ENCODE results near the gene MPP3. TPM values are rescaled to one million over a fixed set of nuclear protein-coding genes. Genes with fewer than 3 reads are reported as not detected.

The MPP3 gene
- total RNA-seq, 4 donors from 2014 or later: 5.1 to 10.8 (median 7.8) TPM

GRCh38 chr17:43768382-43768781 lies 64.6 kb downstream of the MPP3 start:
- no peaks in the 10 kb centered on the region for H3K9me3 ChIP-seq
- peaks cover 0 to 74% of the 10 kb centered on the region in 2 donors for H3K36me3 ChIP-seq
- WGBS, 2 donors (ENCODE audit: low coverage in 1 of 2): 49 to 81% methylated on average over 2 to 5 of the region's 9 CpGs
- ATAC-seq: peak; percentile 66
- peaks cover 0 to 34% (median 3%) of the 10 kb centered on the region in 3 donors for H3K4me1 ChIP-seq
- TF ChIP-seq EP300 (IDR thresholded peaks at IDR 0.05): no peak
- TF ChIP-seq POLR2A (IDR thresholded peaks at IDR 0.05): no peak
- TF ChIP-seq POLR2AphosphoS5 (IDR thresholded peaks at IDR 0.05): no peak
- no peak for TF ChIP-seq CTCF (IDR thresholded peaks at IDR 0.05)
- peak overlapping the region in 2 of 4 donors; percentile 19 to 26 for H3K27ac ChIP-seq
- no peaks in the 10 kb centered on the region for H3K27me3 ChIP-seq
- no peak overlapping the region for H3K4me3 ChIP-seq

GRCh38 chr17:43767713-43768059 lies 65.3 kb downstream of the MPP3 start:
- H3K36me3 ChIP-seq: peaks cover 0 to 67% of the 10 kb centered on the region in 2 donors
- H3K27me3 ChIP-seq: no peaks in the 10 kb centered on the region
- H3K4me1 ChIP-seq: peaks cover 0 to 32% (median 3%) of the 10 kb centered on the region in 3 donors
- H3K9me3 ChIP-seq: no peaks in the 10 kb centered on the region
- no peak for ATAC-seq
- no peak overlapping the region for H3K4me3 ChIP-seq
- no peak for TF ChIP-seq CTCF (IDR thresholded peaks at IDR 0.05)
- TF ChIP-seq POLR2AphosphoS5 (IDR thresholded peaks at IDR 0.05): no peak
- no peak for TF ChIP-seq POLR2A (IDR thresholded peaks at IDR 0.05)
- 50 to 69% methylated on average over 2 to 5 of the region's 5 CpGs for WGBS, 2 donors (ENCODE audit: low coverage in 1 of 2)
- peak overlapping the region in 1 of 4 donors; percentile 15 for H3K27ac ChIP-seq

- WGBS, 2 donors (ENCODE audit: low coverage in 1 of 2): 67 to 88% methylated on average over 3 of the region's 6 CpGs
- no peak for TF ChIP-seq CTCF (IDR thresholded peaks at IDR 0.05)
- no peak for TF ChIP-seq POLR2A (IDR thresholded peaks at IDR 0.05)
- TF ChIP-seq EP300 (IDR thresholded peaks at IDR 0.05): no peak
- TF ChIP-seq POLR2AphosphoS5 (IDR thresholded peaks at IDR 0.05): no peak
- Histone ChIP-seq H3K9me3 (no peaks in the 10 kb centered on the region), H3K4me1 (peaks cover 0 to 27% (median 3%) of the 10 kb centered on the region in 3 donors), H3K27ac (peak overlapping the region in 2 of 4 donors; percentile 1 to 26), H3K27me3 (no peaks in the 10 kb centered on the region), H3K4me3 (no peak overlapping the region), H3K36me3 (peaks cover 0 to 62% of the 10 kb centered on the region in 2 donors)
- no peak for ATAC-seq
These were observed 65.8 kb downstream of the MPP3 start for GRCh38 chr17:43767053-43767712.

- peaks cover 0 to 25% (median 3%) of the 10 kb centered on the region in 3 donors for H3K4me1 ChIP-seq
- H3K9me3 ChIP-seq: no peaks in the 10 kb centered on the region
- peaks cover 0 to 55% of the 10 kb centered on the region in 2 donors for H3K36me3 ChIP-seq
- peak overlapping the region in 2 of 4 donors; percentile 1 to 26 for H3K27ac ChIP-seq
- H3K4me3 ChIP-seq: no peak overlapping the region
- peak; percentile 48 for ATAC-seq
- H3K27me3 ChIP-seq: no peaks in the 10 kb centered on the region
- WGBS, 2 donors (ENCODE audit: low coverage in 1 of 2): 18 to 61% methylated on average over 3 to 6 of the region's 7 CpGs
- TF ChIP-seq POLR2AphosphoS5 (IDR thresholded peaks at IDR 0.05) (no peak), EP300 (IDR thresholded peaks at IDR 0.05) (no peak), POLR2A (IDR thresholded peaks at IDR 0.05) (no peak), CTCF (IDR thresholded peaks at IDR 0.05) (peak in 3 of 4 experiments; percentile 74 to 81 (median 77))
These were observed 66.4 kb downstream of the MPP3 start for GRCh38 chr17:43766413-43767052.
